WERI-Rb-1 (cell line): ENCODE data around the gene ORC6.

Experiments used
- DNase-seq: peaks from one replicate; pipeline ENCODE4 v3.0.0-alpha.2; 2020
- H3K27ac ChIP-seq: fragments of 250-450 bp; sonication (Bioruptor Pico); 2 replicates; pipeline ENCODE4 v1.5.1; 2020; ENCODE audit warnings: mild to moderate bottlenecking, moderate library complexity
- H3K27me3 ChIP-seq: fragments of 250-450 bp; sonication (Bioruptor Pico); 2 replicates; pipeline ENCODE4 v1.5.1; 2021; ENCODE audit warnings: mild to moderate bottlenecking, low read depth, moderate library complexity; ENCODE audit not compliant: insufficient read depth, severe bottlenecking
- H3K36me3 ChIP-seq: fragments of 250-450 bp; sonication (Bioruptor Pico); 2 replicates; pipeline ENCODE4 v1.5.1; 2020; ENCODE audit warnings: mild to moderate bottlenecking, moderate library complexity
- H3K4me3 ChIP-seq: 2 replicates; pipeline ENCODE4 v1.5.1; 2011; ENCODE audit warnings: low read depth, mild to moderate bottlenecking, control low read depth, low read length
- H3K9me3 ChIP-seq: fragments of 250-450 bp; sonication (Bioruptor Pico); 2 replicates; pipeline ENCODE4 v1.5.1; 2021; ENCODE audit warnings: mild to moderate bottlenecking, moderate library complexity; ENCODE audit not compliant: severe bottlenecking
- CTCF ChIP-seq: IDR thresholded peaks from 2 replicates; pipeline ENCODE4 v1.5.1; 2011; ENCODE audit warnings: low read depth, mild to moderate bottlenecking, control low read depth, inconsistent platforms, low read length

Gene ORC6, protein sequence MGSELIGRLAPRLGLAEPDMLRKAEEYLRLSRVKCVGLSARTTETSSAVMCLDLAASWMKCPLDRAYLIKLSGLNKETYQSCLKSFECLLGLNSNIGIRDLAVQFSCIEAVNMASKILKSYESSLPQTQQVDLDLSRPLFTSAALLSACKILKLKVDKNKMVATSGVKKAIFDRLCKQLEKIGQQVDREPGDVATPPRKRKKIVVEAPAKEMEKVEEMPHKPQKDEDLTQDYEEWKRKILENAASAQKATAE

DNA sequence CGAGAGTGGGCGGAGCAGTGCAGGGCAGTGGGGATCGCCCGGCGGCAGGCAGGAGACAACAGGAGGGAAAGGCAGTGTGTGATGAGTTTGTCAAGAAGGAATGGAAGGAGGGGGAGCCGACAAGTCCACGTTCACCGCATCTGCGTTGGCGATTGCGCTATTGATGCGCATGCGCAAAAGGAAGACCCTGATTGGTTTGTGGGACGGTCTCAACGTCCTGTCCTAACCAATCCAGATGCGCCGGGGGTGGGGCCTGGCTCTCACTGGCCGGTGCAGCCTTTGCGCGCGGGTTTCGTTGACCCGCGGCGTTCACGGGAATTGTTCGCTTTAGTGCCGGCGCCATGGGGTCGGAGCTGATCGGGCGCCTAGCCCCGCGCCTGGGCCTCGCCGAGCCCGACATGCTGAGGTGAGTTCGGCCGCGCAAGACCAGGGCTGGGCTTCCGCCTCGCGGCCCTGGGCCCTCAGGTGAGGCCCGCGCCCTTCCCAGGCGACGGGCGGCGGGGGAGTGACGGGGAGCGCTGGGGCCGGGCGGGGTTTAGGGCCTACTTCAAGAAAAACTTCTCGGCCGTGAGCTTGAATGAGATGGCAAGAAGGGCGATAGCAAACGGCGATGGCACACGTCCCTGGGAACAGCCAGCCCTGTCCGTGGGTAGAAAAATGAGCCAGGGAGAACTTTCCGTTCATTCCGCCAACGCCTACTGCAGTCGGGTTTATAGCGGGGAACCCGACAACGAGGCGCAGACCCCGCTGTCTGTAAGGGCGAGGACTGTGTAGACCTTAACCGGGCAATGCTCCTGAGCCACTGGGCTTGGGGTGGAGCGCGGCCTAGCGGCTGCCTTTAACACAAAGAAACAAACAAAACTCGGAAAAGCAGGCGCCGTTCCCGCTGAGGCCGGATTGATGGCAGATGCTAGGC lies at the start of gene ORC6:
Gene ORC6 (plus strand): TSS at position 295 of the 916 bp plus-strand sequence. CDS start 47 bp downstream, at position 342.
- peaks cover 28% of the 10 kb centered on the region for H3K36me3 ChIP-seq
- no peaks in the 10 kb centered on the region for H3K27me3 ChIP-seq
- DNase-seq = peak; percentile 98
- peak within 1 kb of the TSS; percentile 72 for H3K4me3 ChIP-seq
- H3K9me3 ChIP-seq = no peaks in the 10 kb centered on the region
- peak within 1 kb of the TSS; percentile 98 for H3K27ac ChIP-seq
- TF ChIP-seq CTCF = peak; percentile 66

DNA sequence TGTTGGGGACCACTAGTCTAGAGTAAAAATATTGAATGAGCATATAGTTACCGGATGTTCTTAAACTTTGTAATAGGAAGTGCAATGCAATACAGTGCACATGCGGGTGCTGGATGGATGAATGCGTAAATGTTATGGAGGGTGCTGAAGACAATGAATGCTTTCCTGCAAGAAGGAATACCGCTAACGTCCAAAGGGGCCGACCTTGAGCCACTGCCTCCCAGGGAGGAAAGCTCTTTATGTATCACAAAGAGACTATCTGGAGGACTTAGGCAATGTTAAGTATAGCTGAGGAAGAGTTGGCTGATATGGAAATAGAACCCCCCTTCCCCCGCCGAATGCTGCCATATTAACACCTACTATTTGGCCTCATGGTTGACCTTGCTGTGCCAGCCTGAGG lies 40.8 kb upstream of the ORC6 start:
- Histone ChIP-seq H3K4me3 (no peak overlapping the region), H3K36me3 (no peaks in the 10 kb centered on the region), H3K27ac (no peak overlapping the region), H3K9me3 (no peaks in the 10 kb centered on the region), H3K27me3 (no peaks in the 10 kb centered on the region)
- TF ChIP-seq CTCF = peak; percentile 17; the same call in 1 of the 2 replicates
- DNase-seq = no peak

DNA sequence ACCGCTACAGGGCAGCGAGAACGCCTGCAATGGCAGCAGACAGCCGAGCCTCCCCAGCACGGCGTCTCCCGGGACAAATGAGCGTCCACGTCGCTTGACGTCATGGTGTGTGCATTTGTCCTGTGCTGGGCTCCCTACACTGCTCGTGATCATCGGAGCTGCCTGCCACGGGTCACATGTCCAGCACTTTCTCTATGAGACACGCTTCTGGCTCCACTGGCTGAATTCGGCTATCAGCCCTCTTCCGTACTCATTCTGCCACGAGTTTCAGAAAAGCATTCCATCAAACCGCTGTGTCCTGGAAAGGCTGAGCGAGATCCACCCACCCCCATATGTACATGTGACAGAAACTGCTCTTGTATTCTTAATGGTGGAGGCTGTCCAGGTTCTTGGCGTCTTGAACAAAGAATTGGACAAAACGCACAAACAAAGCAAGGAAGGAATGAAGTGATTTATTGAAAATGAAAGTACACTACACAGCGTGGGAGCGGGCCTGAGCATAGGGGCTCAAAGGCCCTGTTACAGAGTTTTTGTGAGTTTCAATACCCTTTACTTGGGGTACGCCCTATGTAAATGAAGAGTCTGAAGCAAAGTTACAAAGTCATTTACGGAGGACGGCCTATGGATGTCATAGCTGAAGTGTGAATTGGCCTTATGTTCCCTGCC lies 39.7 kb upstream of the ORC6 start:
- DNase-seq = no peak
- Histone ChIP-seq H3K9me3 (no peaks in the 10 kb centered on the region), H3K36me3 (no peaks in the 10 kb centered on the region), H3K27me3 (no peaks in the 10 kb centered on the region), H3K4me3 (no peak overlapping the region), H3K27ac (no peak overlapping the region)
- no peak for TF ChIP-seq CTCF

DNA sequence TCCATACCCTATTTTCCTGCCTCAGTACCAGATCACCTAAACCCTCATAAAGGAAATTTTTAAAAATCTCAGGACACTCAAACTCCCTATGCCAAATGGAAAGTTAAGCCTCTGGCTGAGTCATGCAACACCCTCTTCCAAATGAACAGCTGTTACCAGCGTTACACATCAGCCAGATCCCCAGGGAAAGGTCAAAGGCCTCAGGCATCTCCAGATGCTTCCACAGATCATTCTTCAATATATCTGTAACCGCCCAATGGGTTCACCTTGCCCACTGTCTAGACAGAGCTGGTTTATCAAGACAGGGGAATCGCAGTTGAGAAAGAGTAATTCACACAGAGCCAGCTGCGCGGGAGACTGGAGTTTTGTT lies 39.2 kb upstream of the ORC6 start:
- Histone ChIP-seq H3K27ac (no peak overlapping the region), H3K36me3 (no peaks in the 10 kb centered on the region), H3K4me3 (no peak overlapping the region), H3K27me3 (no peaks in the 10 kb centered on the region), H3K9me3 (no peaks in the 10 kb centered on the region)
- TF ChIP-seq CTCF = no peak
- no peak for DNase-seq

GRCh38 chr16:46651305-46651704 lies 38.2 kb upstream of the ORC6 start:
- H3K9me3 ChIP-seq = no peaks in the 10 kb centered on the region
- no peak overlapping the region for H3K27ac ChIP-seq
- no peaks in the 10 kb centered on the region for H3K27me3 ChIP-seq
- TF ChIP-seq CTCF = no peak
- H3K36me3 ChIP-seq = no peaks in the 10 kb centered on the region
- H3K4me3 ChIP-seq = no peak overlapping the region
- no peak for DNase-seq
